Measurements from ENCODE around the gene RELCH.

RELCH gene

DNA sequence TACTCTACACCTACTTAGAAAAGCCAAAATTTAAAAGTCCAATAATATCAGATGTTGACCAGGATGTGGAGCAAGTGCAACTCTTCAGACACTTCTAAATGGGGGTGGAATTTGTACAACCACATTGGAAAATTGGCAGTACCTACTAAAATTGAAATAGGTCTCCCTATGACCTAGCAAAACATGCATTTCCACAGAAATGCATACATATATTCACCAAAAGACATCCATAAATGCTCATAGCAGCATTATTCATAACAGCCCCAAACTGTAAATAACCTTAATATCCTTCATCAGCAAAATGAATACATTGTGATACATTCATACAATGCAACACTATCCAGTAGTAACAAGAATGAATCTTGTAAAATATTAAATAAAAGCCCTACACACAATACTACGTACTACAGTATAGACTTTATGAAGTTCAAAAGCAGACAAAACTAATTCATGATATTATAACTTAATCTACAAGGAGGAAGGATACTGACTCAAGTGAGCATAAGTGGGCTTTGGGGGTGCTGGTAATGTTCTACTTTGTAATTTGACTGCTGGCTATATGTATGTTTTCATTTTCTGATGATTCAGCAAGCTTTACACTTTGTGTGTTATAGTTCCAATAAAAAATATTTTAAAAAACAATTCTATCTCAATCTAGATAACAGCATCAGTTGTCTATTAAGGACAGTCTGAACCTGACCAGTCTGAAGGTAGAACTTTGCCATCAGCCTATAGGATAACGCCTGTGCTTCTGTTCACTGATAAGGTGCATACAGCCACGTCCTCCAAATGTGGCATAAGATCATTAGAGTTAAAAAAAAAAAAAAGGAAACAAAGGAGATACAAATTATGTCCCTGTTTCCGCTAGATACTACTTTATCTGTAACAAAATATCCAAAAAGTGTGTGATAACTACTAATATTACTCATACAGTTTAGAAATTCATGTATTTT lies 131.4 kb downstream of the RELCH start:
- in situ Hi-C loops (cut with HindIII; ENCODE audit: low sequenced_read_pairs): no loop called here

DNA sequence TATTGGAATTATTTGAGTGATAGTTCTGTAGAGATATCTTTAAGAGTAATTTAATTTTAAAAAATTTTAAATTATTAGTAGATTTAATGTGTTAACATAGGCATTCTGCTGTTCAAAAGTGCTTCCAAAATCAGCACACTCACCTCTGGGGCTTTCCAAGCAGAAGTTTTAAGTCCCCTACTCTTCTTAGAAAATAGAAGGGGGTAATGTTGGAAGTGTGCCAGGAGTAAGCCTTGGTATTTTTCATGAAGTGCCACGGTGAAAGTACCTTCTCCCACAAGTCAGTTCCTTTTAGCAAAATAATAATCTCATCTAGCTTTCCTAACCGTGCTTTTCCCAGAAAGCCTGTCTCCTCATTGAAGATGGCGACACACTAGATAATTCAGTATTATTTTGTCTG lies 134.1 kb downstream of the RELCH start:
- in situ Hi-C loops (cut with HindIII; ENCODE audit: low sequenced_read_pairs): no loop called here

DNA sequence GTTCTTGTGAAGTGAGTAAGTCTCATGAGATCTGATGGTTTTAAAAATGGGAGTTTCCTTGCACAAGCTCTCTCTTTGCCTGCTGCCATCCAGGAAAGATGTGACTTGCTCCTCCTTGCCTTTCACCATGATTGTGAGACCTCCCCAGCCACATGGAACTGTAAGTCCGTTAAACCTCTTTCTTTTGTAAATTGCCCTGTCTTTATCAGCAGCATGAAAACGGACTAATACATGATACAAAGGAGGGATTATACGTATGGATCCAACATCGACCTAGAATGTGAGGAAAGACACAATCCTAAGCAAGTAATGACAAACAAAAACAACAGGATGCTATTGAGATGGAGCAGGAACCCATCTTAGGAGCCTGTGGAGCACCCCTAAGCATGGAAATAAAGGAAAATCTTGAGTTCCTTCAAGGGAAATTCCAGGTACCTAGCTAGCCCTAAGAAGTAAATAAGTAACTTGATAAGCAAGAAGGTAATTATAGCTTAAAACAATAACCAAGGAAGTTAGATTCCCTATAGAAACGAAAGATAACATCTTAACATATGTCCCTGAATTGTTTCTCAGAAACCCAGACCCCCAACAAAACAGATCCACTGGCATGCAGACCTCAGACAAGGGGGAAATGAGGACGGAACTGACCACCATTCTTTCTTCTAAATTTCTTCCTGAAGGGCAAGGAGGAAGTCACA lies 136.6 kb downstream of the RELCH start:
- in situ Hi-C loops (cut with HindIII; ENCODE audit: low sequenced_read_pairs): no loop called here

DNA sequence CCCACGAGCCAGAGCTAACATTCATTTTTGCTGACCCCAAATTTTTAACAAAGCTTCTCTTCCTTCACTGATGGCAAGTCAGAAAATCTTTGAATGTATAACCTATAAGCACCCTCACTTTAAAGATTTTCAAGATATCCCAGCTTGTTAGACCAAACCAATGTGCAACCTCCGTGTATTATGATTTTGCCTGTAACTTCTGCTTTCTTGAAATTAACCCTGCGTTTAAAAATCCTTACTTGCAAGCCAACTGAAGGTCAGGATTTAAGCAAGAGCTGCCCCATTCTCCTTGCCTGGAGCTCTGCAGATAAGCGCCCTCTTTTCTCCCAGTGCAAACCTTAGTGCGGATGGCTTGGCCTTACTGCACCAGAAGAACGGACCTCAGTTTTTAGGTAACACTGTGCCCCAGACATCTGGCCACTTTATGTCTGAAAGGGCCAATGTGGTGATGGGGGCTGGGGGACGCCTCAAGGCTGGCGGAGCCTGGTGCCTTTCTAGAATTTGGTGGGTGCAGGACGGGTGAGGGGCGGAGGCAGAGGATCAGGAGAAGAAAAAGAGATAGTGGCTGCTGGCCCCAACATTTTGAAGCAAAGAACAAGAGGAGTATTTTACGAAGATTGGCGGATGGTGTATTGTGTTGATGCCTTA lies 137.2 kb downstream of the RELCH start:
- in situ Hi-C loops (cut with HindIII; ENCODE audit: low sequenced_read_pairs): no loop called here

DNA sequence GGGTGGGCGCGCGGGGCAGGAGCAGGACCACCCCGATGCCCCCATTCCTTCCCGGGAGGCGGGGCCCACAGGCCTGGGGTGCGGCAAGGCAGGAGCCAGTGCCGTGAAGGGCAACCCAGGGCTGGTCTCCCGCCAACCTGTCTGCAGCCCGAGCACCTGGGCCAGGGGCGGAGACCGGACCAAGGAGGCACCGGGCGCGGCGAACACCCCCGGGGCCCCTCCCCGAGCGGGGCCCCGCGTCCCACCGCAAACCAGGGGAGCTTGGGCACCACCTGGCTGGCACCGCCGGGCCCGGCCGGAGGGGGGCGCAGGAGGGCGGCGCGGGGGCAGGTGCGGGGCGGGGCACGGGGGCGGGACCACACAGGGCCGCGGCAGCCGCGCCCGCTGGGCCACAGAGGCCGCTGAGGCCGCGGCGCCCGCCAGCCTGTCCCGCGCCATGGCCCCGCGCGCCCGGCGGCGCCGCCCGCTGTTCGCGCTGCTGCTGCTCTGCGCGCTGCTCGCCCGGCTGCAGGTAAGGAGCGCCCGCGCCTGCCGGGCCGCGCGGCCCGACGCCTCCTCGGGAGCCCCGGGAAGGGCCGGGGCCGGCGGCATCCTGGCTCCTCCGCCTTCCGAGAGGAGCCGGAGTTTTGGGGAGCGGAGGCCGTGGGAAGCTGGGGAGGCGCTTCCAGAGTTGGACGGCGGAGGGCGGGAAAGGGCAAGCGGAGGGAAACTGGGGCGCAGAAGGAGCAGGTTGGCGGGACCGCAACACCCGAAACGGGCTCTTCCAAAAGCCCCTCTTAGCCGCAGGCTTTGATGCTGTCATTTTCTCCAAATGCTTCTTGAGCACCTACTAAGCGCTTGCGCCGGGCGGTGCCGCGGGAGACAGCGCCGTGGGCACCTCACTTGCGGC lies 138.1 kb downstream of the RELCH start, which contains the start of gene TNFRSF11A:
Gene TNFRSF11A (plus strand): TSS at position 394 of the 889 bp plus-strand sequence. CDS start 43 bp downstream, at position 437.
- in situ Hi-C loops (cut with HindIII; ENCODE audit: low sequenced_read_pairs): no loop called here

DNA sequence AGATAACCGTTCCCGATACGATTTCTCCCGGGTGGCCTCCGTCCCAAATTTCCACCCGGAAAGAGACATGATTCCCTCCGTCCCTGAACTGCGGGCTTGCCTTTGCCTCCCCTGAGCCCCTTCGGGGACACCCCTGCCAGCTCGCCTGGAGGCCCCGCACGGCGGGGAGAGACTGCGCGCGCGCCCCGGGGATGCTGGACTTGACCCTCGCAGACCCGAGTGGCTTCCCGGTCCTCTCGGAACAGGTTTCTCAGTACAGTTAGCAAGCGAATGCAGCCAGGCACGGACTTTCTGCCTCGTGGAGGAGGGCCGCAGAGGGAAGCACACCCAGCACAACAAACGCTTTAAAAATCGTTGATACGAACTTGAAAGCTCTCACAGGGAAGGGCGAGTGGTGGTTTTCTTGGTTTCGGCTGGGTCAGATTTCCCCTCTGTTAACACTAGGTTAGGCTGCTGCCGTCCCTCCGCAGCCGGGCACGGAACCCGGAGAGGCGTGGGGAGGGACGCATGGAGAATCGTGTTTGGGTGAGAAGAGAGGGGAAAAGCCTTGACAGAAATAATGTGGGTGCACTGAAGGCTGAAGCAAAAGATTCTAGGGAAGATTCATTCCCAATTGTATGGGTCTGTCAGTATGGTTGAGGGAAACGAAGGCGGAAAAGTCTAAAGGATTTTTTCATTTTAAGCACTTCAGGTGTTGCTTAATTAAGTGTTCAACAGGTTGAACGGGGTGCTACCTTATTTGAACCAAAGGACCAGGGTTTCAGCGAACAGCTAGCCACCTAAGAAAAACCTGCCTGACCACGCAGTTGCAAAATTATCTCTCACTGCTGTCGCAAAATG lies 139.0 kb downstream of the RELCH start:
- in situ Hi-C loops (cut with HindIII; ENCODE audit: low sequenced_read_pairs): no loop called here

DNA sequence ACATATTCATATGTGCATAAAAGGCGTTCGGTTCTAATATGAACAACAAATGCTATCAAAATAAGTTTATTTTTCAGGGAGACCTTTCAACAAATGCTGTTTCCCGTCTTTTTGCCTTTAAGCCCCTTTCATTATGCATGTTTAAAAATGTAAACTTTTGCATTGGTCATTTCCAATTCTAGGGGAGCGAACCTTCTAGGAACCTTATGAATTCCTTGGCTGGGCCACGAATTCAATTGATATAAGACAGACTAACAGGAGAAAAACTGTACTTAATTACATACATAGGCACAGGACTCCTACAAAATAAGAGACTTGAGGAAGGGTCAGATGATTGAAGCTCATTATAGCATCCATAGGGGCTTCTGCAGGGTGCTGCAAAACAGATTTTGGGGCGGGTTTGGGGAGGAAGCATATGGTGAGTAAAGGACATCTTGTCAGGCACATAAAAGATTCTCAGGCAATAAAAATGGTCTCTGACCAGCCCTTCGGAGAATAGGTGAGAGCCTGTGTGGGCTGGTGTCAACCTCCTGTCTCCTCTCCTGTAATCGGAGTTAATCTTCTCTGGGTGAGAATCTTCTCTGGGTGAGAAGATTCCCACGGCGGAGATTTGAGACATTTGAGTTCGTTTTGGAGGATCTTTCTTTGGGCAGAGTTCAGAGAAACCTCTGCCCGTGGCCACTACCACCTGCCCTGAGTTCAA lies 139.7 kb downstream of the RELCH start:
- in situ Hi-C loops (cut with HindIII; ENCODE audit: low sequenced_read_pairs): no loop called here

DNA sequence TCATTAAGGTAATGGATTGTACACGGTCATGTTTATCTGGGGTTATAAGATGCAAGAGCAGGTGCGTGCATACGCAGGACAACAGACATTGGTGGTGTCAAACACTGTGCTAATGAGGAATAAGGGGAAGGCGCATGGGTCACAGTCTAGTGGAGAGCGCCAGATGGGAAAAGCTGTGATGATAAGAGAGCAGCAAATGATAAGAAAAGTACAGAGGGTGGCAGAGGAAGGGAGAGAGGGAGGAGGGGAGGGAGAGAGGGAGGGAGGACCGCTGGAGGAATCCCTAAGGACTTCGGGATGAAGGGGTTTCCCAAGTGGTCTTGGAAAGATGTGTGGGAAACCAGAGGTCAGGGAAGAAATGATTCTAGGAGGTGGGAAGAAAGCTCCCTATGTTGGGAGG lies 140.9 kb downstream of the RELCH start:
- in situ Hi-C loops (cut with HindIII; ENCODE audit: low sequenced_read_pairs): no loop called here

DNA sequence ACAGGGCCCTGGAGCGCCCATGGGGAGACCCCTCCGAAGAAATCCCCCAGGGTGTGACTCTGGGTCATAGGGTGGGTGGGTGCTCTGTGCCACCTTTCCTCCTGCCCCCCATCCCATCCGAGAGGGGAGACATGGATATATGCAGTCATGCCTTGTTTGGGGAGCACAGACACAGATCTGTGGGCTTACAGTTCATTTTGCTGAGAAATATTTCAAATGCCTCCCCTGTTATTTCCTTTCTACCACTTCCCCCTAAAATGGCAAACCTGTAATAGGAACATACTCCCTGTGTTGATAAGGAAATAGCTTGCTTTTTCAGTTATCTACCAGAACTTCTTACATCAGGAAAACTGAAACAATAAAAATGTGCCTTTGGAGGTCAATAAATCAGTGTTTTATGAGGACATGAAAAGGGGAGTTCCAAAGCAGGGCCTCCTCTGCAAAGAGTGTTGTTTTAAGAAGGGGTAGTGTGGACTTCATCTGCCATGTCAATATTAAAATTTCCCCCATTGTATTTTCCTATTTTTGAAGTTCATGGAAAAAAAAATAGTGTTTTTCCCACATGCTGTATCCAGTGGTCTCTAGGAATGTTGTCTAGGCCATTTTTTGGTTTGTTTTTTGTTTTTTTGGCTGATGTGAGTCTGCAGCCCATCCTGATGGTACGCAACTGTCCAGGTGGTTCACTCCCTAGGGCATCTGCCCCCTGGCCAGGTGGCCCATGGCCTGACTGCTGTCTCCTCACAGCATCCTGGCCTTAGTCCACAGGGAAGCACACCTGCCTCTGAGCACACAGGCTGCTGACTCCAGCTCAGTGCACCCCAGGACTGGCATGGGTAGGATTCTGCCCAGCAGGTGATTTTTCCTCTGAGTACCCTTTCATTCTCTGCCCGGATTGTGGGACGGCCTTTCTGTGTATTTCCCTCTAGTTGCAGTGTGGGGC lies 141.8 kb downstream of the RELCH start:
- in situ Hi-C loops (cut with HindIII; ENCODE audit: low sequenced_read_pairs): no loop called here

DNA sequence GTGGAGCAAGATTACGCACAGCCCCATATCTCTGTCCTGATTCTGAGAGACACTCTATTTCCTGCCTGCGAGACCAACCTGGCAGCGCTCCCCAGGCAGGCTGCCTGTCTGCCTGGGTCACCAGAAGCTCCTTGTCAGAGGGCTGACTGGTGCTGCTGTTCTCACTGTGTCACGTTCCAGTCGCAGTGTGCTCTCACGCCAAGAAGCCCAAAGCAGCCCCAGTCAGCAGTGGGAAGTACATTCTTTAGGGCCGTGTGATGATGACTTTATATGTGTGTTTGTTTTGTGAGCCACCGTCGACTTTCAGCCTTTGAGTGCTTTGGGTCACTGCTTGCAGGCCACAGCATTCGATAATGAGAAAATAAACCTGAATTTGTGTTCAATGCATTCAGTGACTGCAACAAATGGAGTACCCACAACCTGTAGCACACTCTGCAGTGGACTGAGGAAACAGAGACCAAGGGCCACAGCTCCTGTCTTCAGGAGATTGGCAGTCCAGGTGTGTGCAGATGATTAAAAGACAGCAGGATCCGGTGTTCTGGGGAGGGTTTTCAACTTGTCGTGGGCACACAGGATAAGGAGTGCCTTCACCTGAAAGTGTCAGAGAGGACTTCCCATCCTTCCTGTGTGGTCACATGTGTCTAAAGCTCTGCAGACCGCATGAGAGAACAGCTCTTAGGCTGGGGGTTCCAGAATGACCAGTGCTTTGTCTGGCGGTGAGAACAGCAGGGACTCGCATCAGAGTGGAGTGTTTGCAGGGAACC lies 142.8 kb downstream of the RELCH start:
- in situ Hi-C loops (cut with HindIII; ENCODE audit: low sequenced_read_pairs): no loop called here

DNA sequence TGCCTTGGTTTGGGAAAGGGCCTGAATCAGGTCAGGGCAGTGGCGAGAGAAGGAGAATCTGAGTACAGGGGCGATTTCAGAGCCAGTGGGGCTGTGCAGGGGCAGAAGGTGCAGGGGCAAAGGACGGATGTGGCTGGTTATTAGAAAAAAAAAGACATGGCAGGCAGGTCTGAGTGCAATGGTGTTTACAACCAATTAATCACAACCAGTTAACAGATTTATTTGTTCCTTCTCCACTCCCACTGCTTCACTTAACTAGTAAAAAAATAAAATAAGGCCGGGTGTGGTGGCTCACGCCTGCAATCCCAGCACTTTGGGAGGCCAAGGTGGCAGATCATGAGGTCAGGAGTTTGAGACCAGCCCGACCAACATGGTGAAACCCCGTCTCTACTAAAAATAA lies 143.6 kb downstream of the RELCH start:
- in situ Hi-C loops (cut with HindIII; ENCODE audit: low sequenced_read_pairs): no loop called here

DNA sequence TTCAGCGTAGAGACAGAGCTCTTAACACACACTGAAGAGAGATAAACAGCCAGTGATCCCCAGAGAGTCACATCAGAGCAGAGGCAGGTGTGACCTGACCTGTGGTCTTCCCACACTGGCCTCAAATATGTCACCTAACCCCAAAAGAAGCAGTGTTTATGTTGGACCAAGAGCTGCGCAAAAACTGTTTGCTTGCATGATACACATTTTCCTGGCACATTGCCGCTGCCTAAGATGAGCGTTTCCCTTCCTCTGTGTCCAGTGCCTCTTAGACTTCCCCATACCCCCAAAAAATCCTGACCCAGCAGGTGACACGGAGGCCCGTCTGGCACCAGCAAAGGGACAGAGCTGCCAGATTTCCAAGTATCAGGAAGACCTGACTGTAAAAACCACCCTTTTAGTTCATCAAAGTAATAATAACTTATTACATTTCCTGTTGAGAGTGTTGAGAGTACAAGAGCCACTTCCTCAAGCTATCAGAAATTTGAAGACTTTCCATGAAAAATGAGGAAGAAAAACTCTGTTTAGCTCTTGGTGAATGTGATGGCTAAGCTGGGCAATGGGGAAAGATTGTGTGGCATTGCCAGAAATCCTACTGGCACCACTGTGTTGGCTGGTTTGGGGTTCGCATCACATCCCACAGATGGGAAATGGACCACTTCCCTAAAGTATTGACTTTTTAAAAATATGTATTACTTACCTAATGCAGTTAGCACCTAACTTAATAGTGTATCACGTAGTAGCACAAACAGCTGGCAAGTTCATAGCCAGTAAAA lies 144.7 kb downstream of the RELCH start:
- in situ Hi-C loops (cut with HindIII; ENCODE audit: low sequenced_read_pairs): no loop called here

DNA sequence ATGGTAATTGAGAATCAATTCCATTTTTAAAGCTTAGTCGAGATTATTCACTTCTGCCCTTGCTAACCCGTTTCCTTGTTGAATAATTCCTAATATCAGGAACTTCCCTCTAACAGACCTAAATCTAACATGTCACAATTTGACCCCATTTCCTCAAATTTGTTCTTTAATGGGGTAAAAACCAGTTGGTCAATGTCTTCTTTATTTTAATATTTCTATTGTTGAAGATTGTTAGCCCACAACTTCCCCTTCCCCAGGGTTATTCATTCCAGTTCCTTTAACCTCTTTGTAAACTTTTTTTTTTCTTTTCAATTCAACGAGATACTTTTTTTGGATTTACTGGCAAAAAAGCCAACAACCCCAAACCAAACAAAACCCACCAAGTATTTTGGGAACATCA lies 145.4 kb downstream of the RELCH start:
- in situ Hi-C loops (cut with HindIII; ENCODE audit: low sequenced_read_pairs): no loop called here

DNA sequence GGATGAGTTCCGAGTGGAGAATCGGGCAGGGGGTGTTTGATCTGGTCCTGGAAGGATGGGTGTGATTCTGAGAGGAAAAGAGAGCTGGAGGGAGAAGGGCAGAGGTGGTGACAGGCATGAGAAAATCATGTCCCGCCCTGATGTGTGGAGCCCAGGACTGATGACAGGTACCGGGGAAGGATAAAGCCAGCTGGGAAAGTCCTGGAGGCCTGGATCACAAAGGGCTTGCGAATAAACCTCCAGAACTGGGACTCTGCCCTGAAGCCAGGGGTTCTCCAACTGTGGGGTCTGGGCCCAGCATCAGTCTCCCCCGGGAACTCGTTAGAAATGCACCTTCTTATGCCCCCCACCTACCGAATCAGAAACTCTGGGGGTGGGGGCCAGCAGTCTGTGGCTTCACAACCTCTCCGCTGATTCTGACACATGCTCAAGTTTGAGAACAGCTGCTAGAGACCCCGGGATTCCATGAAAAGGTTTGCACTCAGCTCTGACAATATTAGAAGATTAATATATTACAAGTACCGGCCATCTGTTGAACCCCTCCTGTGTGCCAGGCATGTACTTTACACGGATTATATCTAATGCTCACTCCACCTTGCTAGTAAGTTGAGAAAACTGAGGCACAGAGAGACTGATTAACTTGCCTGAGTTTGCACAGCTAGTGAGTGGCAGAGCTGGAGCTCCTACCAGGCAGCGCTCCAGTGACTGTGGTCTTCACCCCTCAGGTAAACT lies 146.1 kb downstream of the RELCH start:
- in situ Hi-C loops (cut with HindIII; ENCODE audit: low sequenced_read_pairs): no loop called here

DNA sequence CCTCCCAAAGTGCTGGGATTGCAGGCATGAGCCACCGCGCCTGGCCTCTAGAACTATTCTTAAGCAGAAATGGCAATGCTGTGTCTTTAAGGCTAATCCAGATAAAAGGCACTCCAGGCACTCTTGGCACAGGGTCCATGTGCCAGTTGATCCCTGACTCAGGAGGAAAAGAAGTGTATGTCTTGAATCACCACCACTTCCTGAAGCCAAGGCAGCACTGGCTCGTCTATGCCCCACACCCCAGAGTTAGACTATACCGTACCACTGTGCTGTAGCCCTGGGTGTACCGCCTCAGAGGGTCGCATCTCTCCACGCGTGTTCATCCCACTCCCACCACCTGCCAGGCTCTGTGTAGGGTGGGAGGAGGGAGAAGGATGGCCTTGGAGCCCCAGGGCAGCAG lies 147.1 kb downstream of the RELCH start:
- in situ Hi-C loops (cut with HindIII; ENCODE audit: low sequenced_read_pairs): no loop called here

DNA sequence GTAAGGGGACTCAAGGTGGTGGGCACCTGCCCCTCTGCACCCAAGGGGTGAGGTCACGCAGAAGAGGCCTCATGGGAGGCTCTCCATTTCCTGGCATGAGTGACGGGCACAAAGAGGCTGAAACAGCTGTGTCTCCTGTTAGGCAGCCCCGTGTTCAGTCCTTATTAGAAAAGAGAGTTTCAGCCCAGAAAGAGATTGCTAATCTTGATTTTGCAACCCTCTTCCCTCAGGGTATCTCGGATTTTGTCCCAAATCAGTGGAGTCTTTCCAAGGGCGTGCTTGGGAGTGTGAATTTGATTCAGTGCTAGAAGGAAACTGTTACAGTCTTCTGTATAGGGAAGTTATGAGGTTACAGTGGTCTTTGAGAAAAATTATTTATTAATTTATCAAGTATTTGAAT lies 148.4 kb downstream of the RELCH start:
- in situ Hi-C loops (cut with HindIII; ENCODE audit: low sequenced_read_pairs): no loop called here

Measured in endothelial cell of hepatic sinusoid (primary cell).